HepG2 (cell line): Measurements from ENCODE around the gene ARHGDIG. TPM values are rescaled to one million over a fixed set of nuclear protein-coding genes. Genes with fewer than 3 reads are reported as not detected.
A peak's percentile ranks its signal among the peaks of the same experiment; 100 is the strongest.

ENCODE experiments used
- ATF4 ChIP-seq, 2 experiments: fragments of 450-650 bp in 1 of 2; sonication (generic) in 1 of 2; formaldehyde crosslinking; IDR thresholded peaks; 2 replicates each; pipeline versions ENCODE4 v1.5.0 to v1.8.0; 2020 to 2022; ENCODE audit warnings: mild to moderate bottlenecking in 1 of 2, missing genetic modification reagents in 1 of 2
- CHCHD3 ChIP-seq: sonication (generic); formaldehyde crosslinking; IDR thresholded peaks from 2 replicates; pipeline ENCODE4 v1.8.0; 2022; ENCODE audit warnings: mild to moderate bottlenecking, missing genetic modification reagents, moderate library complexity
- FOXP4 ChIP-seq: sonication (generic); formaldehyde crosslinking; IDR thresholded peaks from 2 replicates; pipeline ENCODE4 v1.4.0; 2020; ENCODE audit warnings: missing genetic modification reagents
- HMGXB3 ChIP-seq: sonication (generic); formaldehyde crosslinking; IDR thresholded peaks from 2 replicates; pipeline ENCODE4 v1.4.0; 2020; ENCODE audit warnings: missing genetic modification reagents, borderline replicate concordance
- HOXA3 ChIP-seq: sonication (generic); formaldehyde crosslinking; IDR thresholded peaks from 2 replicates; pipeline ENCODE4 v1.5.0; 2020; ENCODE audit warnings: missing genetic modification reagents
- MIER2 ChIP-seq: IDR thresholded peaks from 2 replicates; pipeline ENCODE4 v1.6.1; 2016; ENCODE audit warnings: missing biosample characterization, missing genetic modification reagents
- NFE2L1 ChIP-seq: sonication (generic); formaldehyde crosslinking; IDR thresholded peaks from 2 replicates; pipeline ENCODE4 v1.4.0; 2020; ENCODE audit warnings: missing genetic modification reagents, mild to moderate bottlenecking, borderline replicate concordance
- REXO4 ChIP-seq: sonication (generic); formaldehyde crosslinking; IDR thresholded peaks from 2 replicates; pipeline ENCODE4 v1.8.0; 2022; ENCODE audit warnings: missing genetic modification reagents, mild to moderate bottlenecking, borderline replicate concordance
- SKIL ChIP-seq: sonication (generic); formaldehyde crosslinking; IDR thresholded peaks from 2 replicates; pipeline ENCODE4 v1.8.0; 2022; ENCODE audit warnings: missing genetic modification reagents, mild to moderate bottlenecking, moderate library complexity, borderline replicate concordance
- SOX13 ChIP-seq, 3 experiments: fragments of 450-650 bp in 1 of 3; sonication (generic) in 1 of 3; formaldehyde crosslinking in 1 of 3; IDR thresholded peaks in 2 of 3; conservative IDR thresholded peaks in 1 of 3; 2 replicates each; pipeline versions ENCODE4 v1.5.0 to v1.6.1; 2016 to 2020; ENCODE audit warnings: antibody characterized with exemption in 1 of 3, mild to moderate bottlenecking in 1 of 3, missing compliant biosample characterization in 1 of 3, missing genetic modification reagents in 1 of 3, moderate library complexity in 1 of 3
- SP2 ChIP-seq: sonication (generic); formaldehyde crosslinking; IDR thresholded peaks from 2 replicates; pipeline ENCODE4 v1.5.1; 2020; ENCODE audit warnings: mild to moderate bottlenecking, missing genetic modification reagents
- ZFP36L1 ChIP-seq: sonication (generic); formaldehyde crosslinking; IDR thresholded peaks from 2 replicates; pipeline ENCODE4 v1.8.0; 2022; ENCODE audit warnings: mild to moderate bottlenecking, missing genetic modification reagents, moderate library complexity
- ZFP91 ChIP-seq: sonication (generic); formaldehyde crosslinking; IDR thresholded peaks from 2 replicates; pipeline ENCODE4 v1.9.0; 2022; ENCODE audit warnings: missing genetic modification reagents, mild to moderate bottlenecking, borderline replicate concordance
- ZNF24 ChIP-seq: fragments of 450-650 bp; IDR thresholded peaks from 2 replicates; pipeline ENCODE4 v1.6.1; 2017; ENCODE audit warnings: antibody characterized with exemption, mild to moderate bottlenecking
- polyA plus RNA-seq, 8 experiments: library from polyadenylated mRNA; depleted of rRNA in 3 of 8; stranded (reverse) in 7 of 8; unstranded in 1 of 8; fragments of >200 nt; fragmentation: Illumina TruSeq in 4 of 8; extraction: Trizol in 4 of 8; gene quantifications; 2 replicates each; pipeline versions ENCODE4 v1.2.1 to v1.2.3, GENCODE V29; 2011 to 2016; ENCODE audit warnings: low read depth in 4 of 8, missing spikeins in 1 of 8, mixed read lengths in 1 of 8; ENCODE audit not compliant: insufficient read depth in 1 of 8
- total RNA-seq, 5 experiments: library from RNA; depleted of rRNA; stranded (reverse); fragments of >200 nt; fragmentation: Illumina TruSeq; extraction: Trizol; gene quantifications; 2 replicates each; pipeline ENCODE4 v1.2.3, GENCODE V29; 2016; ENCODE audit warnings: low read depth in 1 of 5

Gene ARHGDIG
- total and polyA plus RNA-seq, 2 of the 13 experiments (the other 11 are each of a cell fraction or from before 2014, with no cell fraction given): 0.24 to 0.48 TPM

GRCh38 chr16:234468-235305 is 45.7 kb upstream of the ARHGDIG start, which contains the start of gene FAM234A (continued):
- TF ChIP-seq HMGXB3: no peak
- no peak for TF ChIP-seq NFE2L1 (CRISPR knock-in tag)
- peak; percentile 92; the same call in 1 of the 2 replicates for TF ChIP-seq HOXA3 (CRISPR knock-in tag)
- 0 out of 2 replicates have a peak, but pooled peaks have one; percentile 49 for TF ChIP-seq SKIL (CRISPR knock-in tag)
- TF ChIP-seq MIER2 (CRISPR knock-in tag): no peak
- no peak for TF ChIP-seq ZNF24
- TF ChIP-seq FOXP4 (CRISPR knock-in tag): peak; percentile 41; the same call in 1 of the 2 replicates
- no peak; the same call in 1 of the 2 replicates for TF ChIP-seq SOX13 (IDR thresholded peaks at IDR 0.05)
- no peak for TF ChIP-seq SOX13 (CRISPR knock-in tag; conservative IDR thresholded peaks at IDR 0.05 in 1 of 2, IDR thresholded peaks at IDR 0.05 in 1 of 2)
- peak; percentile 74; the same call in 1 of the 2 replicates for TF ChIP-seq ZFP91
- 0 out of 4 replicates have a peak, but pooled peaks of 1 of the 2 experiments have one; percentile 32 for TF ChIP-seq ATF4 (CRISPR knock-in tag; IDR thresholded peaks at IDR 0.05)
- TF ChIP-seq ZFP36L1 (CRISPR knock-in tag): 0 out of 2 replicates have a peak, but pooled peaks have one; percentile 40
- no peak for TF ChIP-seq CHCHD3 (CRISPR knock-in tag)
- TF ChIP-seq REXO4 (CRISPR knock-in tag): no peak
- TF ChIP-seq SP2 (CRISPR knock-in tag): peak; percentile 77
